Neural cell (in vitro differentiated cells): ENCODE measurements around the gene TMC1.

ENCODE experiments used
- CTCF ChIP-seq: fragments of 450-650 bp; IDR thresholded peaks from 2 replicates; pipeline ENCODE4 v1.5.1; 2014; ENCODE audit warnings: antibody characterized with exemption, mild to moderate bottlenecking, moderate library complexity; ENCODE audit not compliant: poor library complexity, severe bottlenecking
- EZH2 ChIP-seq: fragments of 200-600, 300-800 bp; shearing (Covaris generic), sonication (generic); IDR thresholded peaks from 2 replicates; pipeline ENCODE4 v1.6.1; 2014; ENCODE audit warnings: antibody characterized with exemption, low read length, borderline replicate concordance, mild to moderate bottlenecking; ENCODE audit not compliant: insufficient read depth, poor library complexity, severe bottlenecking
- POLR2AphosphoS5 ChIP-seq: IDR thresholded peaks from 2 replicates; pipeline ENCODE4 v1.6.1; 2012
- RAD21 ChIP-seq: fragments of 450-650 bp; conservative IDR thresholded peaks from 2 replicates; pipeline ENCODE4 v1.6.1; 2014; ENCODE audit warnings: antibody characterized with exemption, mild to moderate bottlenecking, moderate library complexity
- REST ChIP-seq: IDR thresholded peaks from 2 replicates; pipeline ENCODE4 v1.6.1; 2012; ENCODE audit warnings: borderline replicate concordance
- TAF1 ChIP-seq: IDR thresholded peaks from 2 replicates; pipeline ENCODE4 v1.6.1; 2012; ENCODE audit warnings: low read depth

GRCh38 chr9:72687331-72687730, 165.9 kb downstream of the TMC1 start:
- TF ChIP-seq EZH2 (no peak), TAF1 (no peak), POLR2AphosphoS5 (no peak), CTCF (no peak), RAD21 (no peak), REST (no peak)
